Lower leg skin (tissue), 4 donors: ENCODE measurements around the gene EEFSEC. TPM values are rescaled to one million over a fixed set of nuclear protein-coding genes. Genes with fewer than 3 reads are reported as not detected.
A peak's percentile ranks its signal among the peaks of the same experiment; 100 is the strongest.

Source experiments
- DNase-seq, 2 donors: peaks; one replicate each; pipeline ENCODE4 v3.0.0-alpha.2; 2019; ENCODE audit warnings: low spot score in 2 of 2
- H3K4me3 ChIP-seq: fragments of 200-600 bp; sonication (generic); 2 replicates; pipeline ENCODE4 v1.5.1; 2017; ENCODE audit warnings: mild to moderate bottlenecking, low read depth; ENCODE audit not compliant: poor library complexity, severe bottlenecking
- POLR2A ChIP-seq, 2 donors: fragments of 450-650 bp; IDR thresholded peaks; one replicate each; pipeline ENCODE4 v1.6.1; 2016 to 2017; ENCODE audit warnings: antibody characterized with exemption in 2 of 2, mild to moderate bottlenecking in 1 of 2, moderate library complexity in 1 of 2
- WGBS, 2 donors: methylation state at CpG; one replicate each; pipeline ENCODE4 v1.1.5; 2018; 5-methylcytosine and 5-hydroxymethylcytosine counted together
- intact Hi-C: fragments of 100-400 bp; cut with DNase I; formaldehyde crosslinking; loops from one replicate; pipeline ENCODE4 v1.15.0; 2023; ENCODE audit warnings: low total_unique reads
- total RNA-seq, 4 donors: library from RNA; depleted of rRNA; stranded (reverse); fragments of >200 nt; gene quantifications; one replicate each; pipeline ENCODE4 v1.1.0, GENCODE V29; 2016
- TF ChIP-seq, protein P1 (sequence below), 3 donors: fragments of 450-650 bp; IDR thresholded peaks; one replicate each; pipeline ENCODE4 v1.5.1; 2016; ENCODE audit warnings: antibody characterized with exemption in 3 of 3, mild to moderate bottlenecking in 3 of 3, moderate library complexity in 2 of 3

Gene EEFSEC
- total RNA-seq, 4 donors from 2014 or later: 16.3 to 28.6 (median 16.8) TPM

DNA sequence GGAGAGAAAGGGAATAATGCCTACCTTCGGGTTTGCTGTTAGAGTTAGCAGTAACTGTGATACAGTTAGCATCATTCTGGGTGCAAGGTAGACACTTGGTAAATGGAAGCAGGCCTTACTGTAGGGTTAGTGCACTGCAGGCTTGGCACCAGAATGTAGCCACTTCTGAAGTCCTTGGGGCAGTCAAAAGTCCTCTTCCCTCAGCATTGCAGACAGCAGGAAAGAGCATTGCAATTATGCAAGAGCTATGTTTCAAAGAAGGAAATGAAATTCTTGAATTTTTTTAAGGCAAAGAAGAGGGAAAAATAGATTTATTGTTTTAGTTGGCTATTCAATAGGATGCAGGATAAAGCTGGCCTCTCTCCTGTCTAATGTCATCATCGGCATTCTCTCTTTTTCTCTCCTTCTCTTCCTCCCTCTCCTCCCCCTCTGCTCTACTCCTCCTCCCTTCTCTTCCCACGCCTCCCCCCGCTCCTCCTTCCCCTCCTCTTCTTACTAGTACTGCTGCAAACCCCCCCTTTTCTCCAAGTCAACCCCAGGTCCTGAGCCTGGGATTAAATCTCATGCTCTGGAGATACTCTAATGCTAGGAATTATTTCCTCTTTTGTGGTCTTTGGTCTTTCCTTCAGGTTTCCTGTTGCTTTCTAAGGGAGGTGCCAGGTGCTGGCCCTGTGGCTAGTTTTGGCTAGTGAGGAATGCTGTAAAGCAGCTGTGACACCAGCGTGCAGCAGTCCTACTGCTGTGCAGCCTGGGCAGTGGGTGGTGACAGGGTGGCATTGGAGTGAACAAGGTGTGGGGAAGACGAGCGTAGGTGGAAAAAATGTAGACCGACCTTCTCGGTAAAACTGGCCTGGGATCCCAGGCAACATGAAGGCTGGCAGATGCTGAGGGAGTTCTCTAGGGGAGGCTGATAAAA is 21.7 kb downstream of the EEFSEC start:
- DNase-seq: peak in 1 of 2 donors; percentile 59
- TF ChIP-seq, protein P1, sequence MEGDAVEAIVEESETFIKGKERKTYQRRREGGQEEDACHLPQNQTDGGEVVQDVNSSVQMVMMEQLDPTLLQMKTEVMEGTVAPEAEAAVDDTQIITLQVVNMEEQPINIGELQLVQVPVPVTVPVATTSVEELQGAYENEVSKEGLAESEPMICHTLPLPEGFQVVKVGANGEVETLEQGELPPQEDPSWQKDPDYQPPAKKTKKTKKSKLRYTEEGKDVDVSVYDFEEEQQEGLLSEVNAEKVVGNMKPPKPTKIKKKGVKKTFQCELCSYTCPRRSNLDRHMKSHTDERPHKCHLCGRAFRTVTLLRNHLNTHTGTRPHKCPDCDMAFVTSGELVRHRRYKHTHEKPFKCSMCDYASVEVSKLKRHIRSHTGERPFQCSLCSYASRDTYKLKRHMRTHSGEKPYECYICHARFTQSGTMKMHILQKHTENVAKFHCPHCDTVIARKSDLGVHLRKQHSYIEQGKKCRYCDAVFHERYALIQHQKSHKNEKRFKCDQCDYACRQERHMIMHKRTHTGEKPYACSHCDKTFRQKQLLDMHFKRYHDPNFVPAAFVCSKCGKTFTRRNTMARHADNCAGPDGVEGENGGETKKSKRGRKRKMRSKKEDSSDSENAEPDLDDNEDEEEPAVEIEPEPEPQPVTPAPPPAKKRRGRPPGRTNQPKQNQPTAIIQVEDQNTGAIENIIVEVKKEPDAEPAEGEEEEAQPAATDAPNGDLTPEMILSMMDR (IDR thresholded peaks at IDR 0.05): no peak
- no peak for TF ChIP-seq POLR2A (IDR thresholded peaks at IDR 0.05)
- 85 to 86% methylated on average over 9 of the region's 9 CpGs for WGBS, 2 donors
- no peak overlapping the region for H3K4me3 ChIP-seq
- intact Hi-C loops: no loop called here

DNA sequence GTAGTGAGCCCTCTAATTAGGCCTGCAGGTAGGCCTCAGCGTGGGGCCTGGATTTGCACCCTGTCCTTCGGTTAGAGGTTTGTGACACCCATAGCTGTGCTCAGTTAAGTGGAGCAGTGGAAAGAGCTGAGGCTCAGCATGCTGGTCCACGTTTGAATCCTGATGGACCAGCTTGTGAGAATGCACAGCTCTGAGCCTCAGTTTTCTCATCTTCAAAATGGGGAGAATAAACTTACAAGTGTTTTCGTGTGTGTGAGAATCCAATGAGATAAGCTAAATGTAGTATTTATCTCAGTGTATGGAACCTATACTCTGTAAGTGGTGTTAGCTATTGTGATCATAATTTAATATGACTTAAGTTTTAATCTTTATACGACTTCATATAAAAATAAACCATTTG is 22.5 kb downstream of the EEFSEC start:
- DNase-seq: no peak
- no peak overlapping the region for H3K4me3 ChIP-seq
- WGBS, 2 donors: 92 to 94% methylated on average over 5 of the region's 5 CpGs
- intact Hi-C loops: no loop called here
- TF ChIP-seq POLR2A (IDR thresholded peaks at IDR 0.05): no peak
- TF ChIP-seq, protein P1 (IDR thresholded peaks at IDR 0.05): no peak

- WGBS, 2 donors: 82 to 84% methylated on average over 6 of the region's 6 CpGs
- intact Hi-C loops: no loop called here
- TF ChIP-seq POLR2A (IDR thresholded peaks at IDR 0.05): no peak
- TF ChIP-seq, protein P1 (IDR thresholded peaks at IDR 0.05): no peak
- DNase-seq: peak in 1 of 2 donors; percentile 3
- no peak overlapping the region for H3K4me3 ChIP-seq
These were observed 23.1 kb downstream of the EEFSEC start for GRCh38 chr3:128176276-128176833.

- TF ChIP-seq POLR2A (IDR thresholded peaks at IDR 0.05): no peak
- TF ChIP-seq, protein P1 (IDR thresholded peaks at IDR 0.05): no peak
- 68 to 70% methylated on average over 2 of the region's 2 CpGs for WGBS, 2 donors
- intact Hi-C loops: no loop called here
- no peak overlapping the region for H3K4me3 ChIP-seq
- DNase-seq: no peak
These were observed 24.6 kb downstream of the EEFSEC start for GRCh38 chr3:128177865-128178264.

DNA sequence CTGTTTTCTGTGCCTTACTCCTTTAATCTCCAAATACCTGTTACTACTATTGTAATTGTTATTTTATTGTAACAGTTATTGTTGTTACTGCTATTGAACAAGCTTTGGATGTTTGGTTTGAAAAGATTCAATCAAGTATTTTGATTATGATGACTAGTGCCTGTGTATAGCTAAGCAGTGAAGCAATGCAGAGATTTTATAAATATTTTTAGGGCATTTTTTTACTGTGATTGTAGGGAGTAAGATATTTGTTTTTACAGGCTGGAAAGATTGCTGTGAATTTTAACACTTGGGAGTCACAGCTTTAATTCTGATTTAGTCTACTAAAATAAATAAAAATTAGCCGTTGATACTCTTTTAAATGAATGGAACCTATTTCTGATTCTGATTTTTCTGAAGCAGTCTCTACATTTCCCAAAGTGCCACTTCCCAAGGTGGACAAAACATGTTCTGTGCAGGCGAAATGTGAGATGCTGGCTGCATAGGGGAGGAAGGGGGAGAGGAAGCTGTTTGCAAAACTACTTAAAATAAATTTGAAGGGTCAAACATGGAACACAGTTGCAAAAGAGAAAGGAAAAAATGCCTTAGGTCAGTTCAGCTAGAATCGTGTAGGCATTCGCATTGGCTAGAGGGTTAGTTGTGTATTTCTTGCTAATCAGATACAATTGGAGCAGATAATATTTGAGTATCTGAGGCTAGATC is 25.7 kb downstream of the EEFSEC start:
- TF ChIP-seq, protein P1 (IDR thresholded peaks at IDR 0.05): no peak
- TF ChIP-seq POLR2A (IDR thresholded peaks at IDR 0.05): no peak
- intact Hi-C loops: no loop called here
- peak in 1 of 2 donors; percentile 37 for DNase-seq

More for the DNA sequence above, 25.7 kb downstream of the EEFSEC start:
- 67 to 68% methylated on average over 4 of the region's 4 CpGs for WGBS, 2 donors
- no peak overlapping the region for H3K4me3 ChIP-seq
